SK-N-SH (cell line): ENCODE results near the gene UNC79. TPM values are rescaled to one million over a fixed set of nuclear protein-coding genes. Genes with fewer than 3 reads are reported as not detected.
"Not testable (repeated sequence)": the region's sequence is repeated elsewhere in the genome, so short reads cannot be mapped to it uniquely, and the experiment has no call there.

ENCODE experiments used
- CTCF ChIA-PET: fragments of 300-600, 350-600 bp; formaldehyde crosslinking; extraction: SDS; loops from one replicate; lab custom pipeline; 2021; lab: Yijun Ruan, JAX
- POLR2A ChIA-PET: fragments of 350-600 bp; sonication (Branson Sonifier 250); formaldehyde crosslinking; extraction: SDS; loops from one replicate; lab custom pipeline; 2020; ENCODE audit warnings: antibody characterized with exemption, inconsistent platforms; lab: Yijun Ruan, JAX
- DNase-seq: peaks from one replicate; pipeline ENCODE4 v3.0.0; 2012
- H2AFZ ChIP-seq: fragments of 200-600 bp; sonication (generic); 2 replicates; pipeline ENCODE4 v1.8.1; 2016; ENCODE audit warnings: antibody characterized with exemption, mild to moderate bottlenecking, low read depth
- H3F3A ChIP-seq: fragments of 200-600 bp; sonication (generic); replicated peaks from 2 replicates; pipeline ENCODE3; 2016; ENCODE audit warnings: antibody characterized with exemption, mild to moderate bottlenecking; ENCODE audit not compliant: insufficient read depth
- H3K27ac ChIP-seq, 2 experiments: fragments of 200-500 bp in 1 of 2; fragments of 200-600 bp in 1 of 2; sonication (Bioruptor generic) in 1 of 2; sonication (generic), shearing (Covaris generic) in 1 of 2; 2 replicates each; pipeline versions ENCODE4 v1.5.1 to v1.6.1; 2014 to 2016; ENCODE audit warnings: low read depth in 2 of 2, inconsistent platforms in 1 of 2, low read length in 1 of 2, mild to moderate bottlenecking in 1 of 2, mixed read lengths in 1 of 2
- H3K27me3 ChIP-seq: fragments of 200-600 bp; sonication (generic), shearing (Covaris generic); 2 replicates; pipeline ENCODE4 v1.6.1; 2016; ENCODE audit warnings: mixed run types; ENCODE audit not compliant: insufficient read depth
- H3K36me3 ChIP-seq, 2 experiments: fragments of 200-500 bp in 1 of 2; fragments of 200-600 bp in 1 of 2; sonication (Bioruptor generic) in 1 of 2; sonication (generic) in 1 of 2; replicated peaks in 1 of 2; 2 replicates each; pipeline versions ENCODE3 to v1.5.1; 2014 to 2016; ENCODE audit warnings: low read length in 1 of 2, mild to moderate bottlenecking in 1 of 2; ENCODE audit not compliant: insufficient read depth in 2 of 2, control insufficient read depth in 1 of 2
- H3K4me1 ChIP-seq, 2 experiments: fragments of 200-500 bp in 1 of 2; fragments of 200-600 bp in 1 of 2; sonication (Bioruptor generic) in 1 of 2; sonication (generic), shearing (Covaris generic) in 1 of 2; 2 replicates each; pipeline versions ENCODE4 v1.5.1 to v1.6.1; 2014 to 2016; ENCODE audit warnings: low read depth in 1 of 2, low read length in 1 of 2, mixed run types in 1 of 2; ENCODE audit not compliant: insufficient read depth in 2 of 2, control insufficient read depth in 1 of 2
- H3K4me2 ChIP-seq: fragments of 200-600 bp; sonication (generic), shearing (Covaris generic); 2 replicates; pipeline ENCODE4 v1.6.1; 2017; ENCODE audit warnings: mixed run types
- H3K4me3 ChIP-seq, 2 experiments: fragments of 200-500 bp in 1 of 2; fragments of 200-600 bp in 1 of 2; sonication (Bioruptor generic) in 1 of 2; sonication (generic), shearing (Covaris generic) in 1 of 2; 2 replicates each; pipeline versions ENCODE4 v1.5.1 to v1.8.1; 2014 to 2016; ENCODE audit warnings: low read depth in 2 of 2, inconsistent platforms in 1 of 2, low read length in 1 of 2, mild to moderate bottlenecking in 1 of 2, mixed read lengths in 1 of 2, moderate library complexity in 1 of 2
- H3K79me2 ChIP-seq: fragments of 200-600 bp; sonication (generic); 2 replicates; pipeline ENCODE4 v1.8.1; 2017; ENCODE audit warnings: mild to moderate bottlenecking; ENCODE audit not compliant: insufficient read depth
- H3K9ac ChIP-seq: fragments of 200-600 bp; sonication (generic); 2 replicates; pipeline ENCODE4 v1.6.1; 2017; ENCODE audit warnings: mixed run types
- H3K9me2 ChIP-seq: fragments of 200-600 bp; sonication (generic); 2 replicates; pipeline ENCODE4 v1.6.1; 2017; ENCODE audit warnings: mixed run types
- H3K9me3 ChIP-seq: fragments of 200-600 bp; sonication (generic); 2 replicates; pipeline ENCODE4 v1.6.1; 2017; ENCODE audit warnings: mixed run types, mild to moderate bottlenecking, moderate library complexity
- H4K20me1 ChIP-seq: fragments of 200-600 bp; sonication (generic); 2 replicates; pipeline ENCODE4 v1.6.1; 2017; ENCODE audit warnings: mild to moderate bottlenecking, mixed run types; ENCODE audit not compliant: insufficient read depth
- CTCF ChIP-seq: fragments of 200-600 bp; sonication (generic); IDR thresholded peaks from 2 replicates; pipeline ENCODE4 v1.6.1; 2017; ENCODE audit warnings: antibody characterized with exemption, mild to moderate bottlenecking, moderate library complexity
- EP300 ChIP-seq, 2 experiments: IDR thresholded peaks; 2 replicates each; pipeline versions ENCODE4 v1.4.0 to v1.6.1; 2012; ENCODE audit warnings: borderline replicate concordance in 1 of 2, low read depth in 1 of 2, low read length in 1 of 2
- FOSL2 ChIP-seq: IDR thresholded peaks from 2 replicates; pipeline ENCODE4 v1.4.0; 2012; ENCODE audit warnings: low read depth, mild to moderate bottlenecking, moderate library complexity, borderline replicate concordance
- GABPA ChIP-seq: IDR thresholded peaks from 2 replicates; pipeline ENCODE4 v1.4.0; 2012; ENCODE audit warnings: low read depth, mild to moderate bottlenecking
- JUND ChIP-seq: IDR thresholded peaks from 2 replicates; pipeline ENCODE4 v1.4.0; 2012
- MXI1 ChIP-seq: IDR thresholded peaks from 2 replicates; pipeline ENCODE4 v1.6.1; 2012; ENCODE audit warnings: mild to moderate bottlenecking, low read depth, low read length, improper control_type of control experiment
- NFIC ChIP-seq: IDR thresholded peaks from 2 replicates; pipeline ENCODE4 v1.4.0; 2012; ENCODE audit warnings: borderline replicate concordance
- NRF1 ChIP-seq: IDR thresholded peaks from 2 replicates; pipeline ENCODE4 v1.6.1; 2012; ENCODE audit warnings: low read depth, mild to moderate bottlenecking, low read length
- RAD21 ChIP-seq: IDR thresholded peaks from 2 replicates; pipeline ENCODE4 v1.6.1; 2012; ENCODE audit warnings: mild to moderate bottlenecking, low read length
- SMC3 ChIP-seq: IDR thresholded peaks from 2 replicates; pipeline ENCODE4 v1.6.1; 2012; ENCODE audit warnings: low read depth, low read length, improper control_type of control experiment
- TAF1 ChIP-seq: IDR thresholded peaks from 2 replicates; pipeline ENCODE4 v1.6.1; 2012; ENCODE audit warnings: low read depth, mild to moderate bottlenecking, low read length, moderate library complexity, borderline replicate concordance
- TCF12 ChIP-seq: IDR thresholded peaks from 2 replicates; pipeline ENCODE4 v1.4.0; 2012
- TEAD4 ChIP-seq: IDR thresholded peaks from 2 replicates; pipeline ENCODE4 v1.4.0; 2012; ENCODE audit warnings: mild to moderate bottlenecking, borderline replicate concordance; ENCODE audit not compliant: insufficient read depth
- USF1 ChIP-seq: IDR thresholded peaks from 2 replicates; pipeline ENCODE4 v1.4.0; 2012; ENCODE audit warnings: low read depth, borderline replicate concordance
- YY1 ChIP-seq: IDR thresholded peaks from 2 replicates; pipeline ENCODE4 v1.4.0; 2012; ENCODE audit warnings: low read depth, mild to moderate bottlenecking
- WGBS: methylation state at CpG from one replicate; pipeline ENCODE4 v1.1.6; 2017; ENCODE audit warnings: low lambda C conversion rate; 5-methylcytosine and 5-hydroxymethylcytosine counted together
- polyA plus RNA-seq, 3 experiments: library from polyadenylated mRNA; depleted of rRNA; stranded (reverse); fragments of >200 nt; gene quantifications; 2 replicates each; pipeline ENCODE4 v1.2.3, GENCODE V29; 2012
- TF ChIP-seq, protein P1 (sequence below): IDR thresholded peaks from 2 replicates; pipeline ENCODE4 v1.4.0; 2012; ENCODE audit warnings: low read depth
- TF ChIP-seq, protein P2 (sequence below): fragments of 150-350 bp; IDR thresholded peaks from 2 replicates; pipeline ENCODE4 v1.6.1; 2017; ENCODE audit warnings: antibody characterized with exemption, low read length, low read depth, borderline replicate concordance
- TF ChIP-seq, protein P3 (sequence below): IDR thresholded peaks from 2 replicates; pipeline ENCODE4; 2012

UNC79 gene
- polyA plus RNA-seq, 1 of the 3 experiments (the other 2 are of a cell fraction), result 0.10 TPM

DNA sequence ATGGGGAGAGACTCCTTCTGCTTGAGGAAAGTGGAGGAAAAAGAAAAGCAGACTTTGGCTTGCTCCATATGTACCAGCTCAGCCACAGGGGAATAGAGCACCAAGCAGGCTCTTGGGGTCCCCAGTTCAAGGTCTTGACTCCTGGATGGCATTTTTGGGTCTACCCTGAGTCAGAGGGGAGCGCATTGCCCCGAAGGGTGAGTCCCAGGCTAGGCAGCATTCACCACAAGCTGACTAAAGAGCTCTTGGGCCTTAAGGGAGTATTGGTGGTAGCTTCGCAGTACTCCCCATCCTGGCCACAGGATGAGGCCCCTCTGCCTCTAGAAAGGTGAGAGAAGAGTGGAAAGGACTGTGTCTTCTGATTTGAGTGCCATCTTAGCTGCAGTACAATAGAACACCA is 19.8 kb upstream of the UNC79 start:
- no peaks in the 10 kb centered on the region for H3K4me1 ChIP-seq
- no peaks in the 10 kb centered on the region for H3K79me2 ChIP-seq
- H3K4me2 ChIP-seq, result no peak overlapping the region
- H3K4me3 ChIP-seq, result no peak overlapping the region
- H3K27me3 ChIP-seq, result no peaks in the 10 kb centered on the region
- H3K9me2 ChIP-seq, result no peaks in the 10 kb centered on the region
- ChIA-PET POLR2A (no interaction called here), CTCF (no interaction called here)
- H3K9me3 ChIP-seq, result no peaks in the 10 kb centered on the region
- H3K9ac ChIP-seq, result no peak overlapping the region
- no peak overlapping the region for H2AFZ ChIP-seq
- no peak for DNase-seq
- H3K36me3 ChIP-seq, result no peaks in the 10 kb centered on the region
- 26% methylated on average over 3 of the region's 3 CpGs for WGBS
- TF ChIP-seq NFIC (no peak), TAF1 (no peak), TCF12 (no peak), GABPA (no peak), SMC3 (no peak), RAD21 (no peak)
- TF ChIP-seq, protein P1, sequence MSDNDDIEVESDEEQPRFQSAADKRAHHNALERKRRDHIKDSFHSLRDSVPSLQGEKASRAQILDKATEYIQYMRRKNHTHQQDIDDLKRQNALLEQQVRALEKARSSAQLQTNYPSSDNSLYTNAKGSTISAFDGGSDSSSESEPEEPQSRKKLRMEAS, result no peak
- TF ChIP-seq, protein P2, sequence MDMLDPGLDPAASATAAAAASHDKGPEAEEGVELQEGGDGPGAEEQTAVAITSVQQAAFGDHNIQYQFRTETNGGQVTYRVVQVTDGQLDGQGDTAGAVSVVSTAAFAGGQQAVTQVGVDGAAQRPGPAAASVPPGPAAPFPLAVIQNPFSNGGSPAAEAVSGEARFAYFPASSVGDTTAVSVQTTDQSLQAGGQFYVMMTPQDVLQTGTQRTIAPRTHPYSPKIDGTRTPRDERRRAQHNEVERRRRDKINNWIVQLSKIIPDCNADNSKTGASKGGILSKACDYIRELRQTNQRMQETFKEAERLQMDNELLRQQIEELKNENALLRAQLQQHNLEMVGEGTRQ, result no peak
- TF ChIP-seq, all 33 proteins: peak for 0
- Histone ChIP-seq H3F3A (no peaks in the 10 kb centered on the region), H4K20me1 (no peaks in the 10 kb centered on the region), H3K27ac (no peak overlapping the region)

DNA sequence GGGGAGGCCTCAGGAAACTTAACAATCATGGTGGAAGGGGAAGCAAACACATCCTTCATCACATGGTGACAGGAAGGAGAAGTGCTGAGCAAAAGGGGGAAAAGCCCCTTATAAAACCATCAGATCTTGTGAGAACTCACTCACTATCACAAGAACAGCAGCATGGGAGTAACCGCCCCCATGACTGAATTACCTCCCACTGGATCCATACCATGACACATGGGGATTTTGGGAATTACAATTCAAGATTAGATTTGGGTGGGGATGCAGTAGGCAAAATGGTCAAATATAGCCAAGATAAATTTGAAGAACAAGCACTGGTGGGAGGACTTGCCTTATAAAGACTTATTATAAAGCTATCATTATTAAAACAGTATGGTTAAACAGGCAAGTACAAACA is 5.6 kb upstream of the UNC79 start:
- POLR2A ChIA-PET, DNase-seq, H3K9me2 ChIP-seq, H3K4me1 ChIP-seq, H4K20me1 ChIP-seq, CTCF ChIA-PET, H3K79me2 ChIP-seq, H3K27me3 ChIP-seq, H3K36me3 ChIP-seq, H2AFZ ChIP-seq, H3K27ac ChIP-seq, H3K4me3 ChIP-seq, H3K4me2 ChIP-seq, H3K9me3 ChIP-seq, H3F3A ChIP-seq, H3K9ac ChIP-seq: not testable (repeated sequence)
- WGBS, result 27% methylated on average over 1 of the region's 1 CpG

- H2AFZ ChIP-seq, result no peak overlapping the region
- H3K4me3 ChIP-seq, result no peak overlapping the region
- POLR2A ChIA-PET, result no interaction called here
- H3F3A ChIP-seq, result no peaks in the 10 kb centered on the region
- H3K27ac ChIP-seq, result no peak overlapping the region
- H3K27me3 ChIP-seq, result no peaks in the 10 kb centered on the region
- H3K9ac ChIP-seq, result no peak overlapping the region
- H3K9me2 ChIP-seq, result no peaks in the 10 kb centered on the region; the same call in 1 of the 2 replicates
- no peaks in the 10 kb centered on the region for H3K79me2 ChIP-seq
- peaks cover 0 to 4% of the 10 kb centered on the region in 2 experiments; a peak in 2 of 4 replicates for H3K4me1 ChIP-seq
- H3K36me3 ChIP-seq, result no peaks in the 10 kb centered on the region
- no peak overlapping the region for H3K4me2 ChIP-seq
- H4K20me1 ChIP-seq, result no peaks in the 10 kb centered on the region
- DNase-seq, result no peak
- CTCF ChIA-PET, result no interaction called here
- no peaks in the 10 kb centered on the region; the same call in 1 of the 2 replicates for H3K9me3 ChIP-seq
- TF ChIP-seq JUND (no peak), NRF1 (no peak), FOSL2 (no peak), USF1 (no peak), YY1 (no peak), TEAD4 (no peak), SMC3 (no peak), NFIC (no peak), CTCF (no peak), EP300 (IDR thresholded peaks at IDR 0.05; ENCODE audit: borderline replicate concordance in 1 of 2, low read depth in 1 of 2, low read length in 1 of 2) (no peak), MXI1 (no peak), RAD21 (no peak)
- TF ChIP-seq, protein P3, sequence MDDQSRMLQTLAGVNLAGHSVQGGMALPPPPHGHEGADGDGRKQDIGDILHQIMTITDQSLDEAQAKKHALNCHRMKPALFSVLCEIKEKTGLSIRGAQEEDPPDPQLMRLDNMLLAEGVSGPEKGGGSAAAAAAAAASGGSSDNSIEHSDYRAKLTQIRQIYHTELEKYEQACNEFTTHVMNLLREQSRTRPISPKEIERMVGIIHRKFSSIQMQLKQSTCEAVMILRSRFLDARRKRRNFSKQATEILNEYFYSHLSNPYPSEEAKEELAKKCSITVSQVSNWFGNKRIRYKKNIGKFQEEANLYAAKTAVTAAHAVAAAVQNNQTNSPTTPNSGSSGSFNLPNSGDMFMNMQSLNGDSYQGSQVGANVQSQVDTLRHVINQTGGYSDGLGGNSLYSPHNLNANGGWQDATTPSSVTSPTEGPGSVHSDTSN, result no peak
Measured at GRCh38 chr14:93426750-93427149, 4.0 kb upstream of the UNC79 start.
